Type B pancreatic cell (in vitro differentiated cells): ENCODE data around the gene GSTT2B. TPM values are rescaled to one million over a fixed set of nuclear protein-coding genes. Genes with fewer than 3 reads are reported as not detected.
"Not testable (repeated sequence)": the region's sequence is repeated elsewhere in the genome, so short reads cannot be mapped to it uniquely, and the experiment has no call there.

Source experiments
- DNase-seq: peaks from one replicate; pipeline ENCODE4 v3.0.0; 2021; ENCODE audit warnings: mixed read lengths; ENCODE audit not compliant: unreplicated experiment; ENCODE audit errors: extremely low spot score
- H3K27ac Mint-ChIP-seq: 2 replicates; pipeline ENCODE4 v1.8.0; 2021; ENCODE audit warnings: mild to moderate bottlenecking, mixed read lengths
- H3K27me3 Mint-ChIP-seq: 2 replicates; pipeline ENCODE4 v1.8.0; 2021; ENCODE audit warnings: mixed read lengths
- H3K36me3 Mint-ChIP-seq: 2 replicates; pipeline ENCODE4 v1.8.0; 2021; ENCODE audit warnings: mixed read lengths
- H3K4me1 Mint-ChIP-seq: one replicate; pipeline ENCODE4 v1.8.0; 2021; ENCODE audit warnings: mixed read lengths; ENCODE audit not compliant: unreplicated experiment
- H3K4me3 Mint-ChIP-seq: 2 replicates; pipeline ENCODE4 v1.8.0; 2021; ENCODE audit warnings: mild to moderate bottlenecking, mixed read lengths
- H3K9me3 Mint-ChIP-seq: 2 replicates; pipeline ENCODE4 v1.8.0; 2021; ENCODE audit warnings: mixed read lengths
- total RNA-seq: library from RNA; stranded (reverse); gene quantifications from 2 replicates; pipeline ENCODE4 v1.2.1, GENCODE V29; 2021; ENCODE audit warnings: low replicate concordance
- TF ChIP-seq, protein P1 (sequence below): fragments of 200-600 bp; sonication (generic); conservative IDR thresholded peaks from 2 replicates; pipeline ENCODE4 v1.5.0; 2021; ENCODE audit warnings: antibody characterized with exemption, mild to moderate bottlenecking

Gene GSTT2B
- total RNA-seq, 1 donor from 2014 or later: not detected

DNA sequence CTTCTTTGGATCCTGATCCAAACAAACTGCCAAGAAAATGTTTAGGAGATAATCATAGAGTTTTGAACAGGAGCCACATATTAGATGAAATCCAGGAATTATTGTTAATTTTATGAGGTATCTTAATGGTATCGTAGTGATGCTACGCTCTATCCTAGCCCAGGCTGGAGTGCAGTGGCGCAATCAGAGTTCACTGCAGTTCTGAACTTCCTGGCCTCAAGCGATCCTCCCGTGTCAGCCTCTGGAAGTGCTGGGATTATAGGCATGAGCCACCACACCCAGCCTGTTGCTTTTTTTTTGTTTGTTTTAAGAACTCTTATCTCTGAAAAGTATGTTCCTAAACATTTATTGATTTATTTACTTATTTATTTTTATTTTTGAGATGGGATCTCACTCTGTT lies 41.9 kb upstream of the GSTT2B start:
- DNase-seq: no peak
- Mint-ChIP-seq H3K9me3 (no peaks in the 10 kb centered on the region), H3K4me1 (peaks cover 10% of the 10 kb centered on the region), H3K27me3 (no peaks in the 10 kb centered on the region), H3K36me3 (no peaks in the 10 kb centered on the region), H3K4me3 (no peak overlapping the region), H3K27ac (no peak overlapping the region)
- TF ChIP-seq, protein P1, sequence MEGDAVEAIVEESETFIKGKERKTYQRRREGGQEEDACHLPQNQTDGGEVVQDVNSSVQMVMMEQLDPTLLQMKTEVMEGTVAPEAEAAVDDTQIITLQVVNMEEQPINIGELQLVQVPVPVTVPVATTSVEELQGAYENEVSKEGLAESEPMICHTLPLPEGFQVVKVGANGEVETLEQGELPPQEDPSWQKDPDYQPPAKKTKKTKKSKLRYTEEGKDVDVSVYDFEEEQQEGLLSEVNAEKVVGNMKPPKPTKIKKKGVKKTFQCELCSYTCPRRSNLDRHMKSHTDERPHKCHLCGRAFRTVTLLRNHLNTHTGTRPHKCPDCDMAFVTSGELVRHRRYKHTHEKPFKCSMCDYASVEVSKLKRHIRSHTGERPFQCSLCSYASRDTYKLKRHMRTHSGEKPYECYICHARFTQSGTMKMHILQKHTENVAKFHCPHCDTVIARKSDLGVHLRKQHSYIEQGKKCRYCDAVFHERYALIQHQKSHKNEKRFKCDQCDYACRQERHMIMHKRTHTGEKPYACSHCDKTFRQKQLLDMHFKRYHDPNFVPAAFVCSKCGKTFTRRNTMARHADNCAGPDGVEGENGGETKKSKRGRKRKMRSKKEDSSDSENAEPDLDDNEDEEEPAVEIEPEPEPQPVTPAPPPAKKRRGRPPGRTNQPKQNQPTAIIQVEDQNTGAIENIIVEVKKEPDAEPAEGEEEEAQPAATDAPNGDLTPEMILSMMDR: no peak

DNA sequence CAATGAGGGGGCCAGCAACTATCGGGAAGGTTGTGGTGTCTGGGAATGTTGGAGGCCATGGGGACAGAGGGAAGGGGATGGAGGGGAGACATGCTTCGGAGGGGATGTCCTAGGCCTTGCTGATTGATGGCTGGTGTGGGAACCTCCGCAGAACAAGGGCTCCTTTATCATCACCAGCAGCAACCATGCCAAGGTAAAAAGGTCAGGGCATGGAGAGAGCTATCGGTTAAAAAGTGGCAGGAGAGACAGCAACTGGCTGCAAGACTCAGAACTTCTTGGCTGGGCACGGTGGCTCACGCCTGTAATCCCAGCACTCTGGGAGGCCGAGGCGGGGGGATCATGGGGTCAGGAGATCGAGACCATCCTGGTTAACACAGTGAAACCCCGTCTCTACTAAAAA lies 41.3 kb upstream of the GSTT2B start:
- Mint-ChIP-seq H3K9me3 (no peaks in the 10 kb centered on the region), H3K4me1 (peaks cover 10% of the 10 kb centered on the region), H3K27me3 (no peaks in the 10 kb centered on the region), H3K36me3 (no peaks in the 10 kb centered on the region), H3K27ac (no peak overlapping the region), H3K4me3 (no peak overlapping the region)
- TF ChIP-seq, protein P1: no peak
- DNase-seq: no peak

DNA sequence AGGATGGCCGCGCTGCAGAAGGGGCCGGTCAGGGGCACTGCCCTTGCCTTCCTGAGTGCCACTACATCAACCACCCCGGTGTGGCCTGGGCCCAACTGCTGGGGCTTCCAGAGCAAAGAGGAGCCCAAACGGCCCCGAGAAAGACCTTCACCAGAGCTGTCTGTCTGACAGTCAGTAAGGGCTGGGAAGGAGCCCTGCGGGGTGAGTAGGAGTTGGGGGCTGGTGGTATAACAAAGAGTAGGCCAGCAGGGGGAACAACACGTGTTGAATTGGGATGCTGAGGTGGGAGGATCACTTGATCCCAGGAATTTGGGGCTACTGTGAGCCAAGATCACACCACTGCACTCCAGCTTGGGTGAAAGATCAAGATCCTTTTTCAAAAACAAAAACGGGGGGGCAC lies 40.3 kb upstream of the GSTT2B start:
- no peak overlapping the region for H3K27ac Mint-ChIP-seq
- no peak for DNase-seq

DNA sequence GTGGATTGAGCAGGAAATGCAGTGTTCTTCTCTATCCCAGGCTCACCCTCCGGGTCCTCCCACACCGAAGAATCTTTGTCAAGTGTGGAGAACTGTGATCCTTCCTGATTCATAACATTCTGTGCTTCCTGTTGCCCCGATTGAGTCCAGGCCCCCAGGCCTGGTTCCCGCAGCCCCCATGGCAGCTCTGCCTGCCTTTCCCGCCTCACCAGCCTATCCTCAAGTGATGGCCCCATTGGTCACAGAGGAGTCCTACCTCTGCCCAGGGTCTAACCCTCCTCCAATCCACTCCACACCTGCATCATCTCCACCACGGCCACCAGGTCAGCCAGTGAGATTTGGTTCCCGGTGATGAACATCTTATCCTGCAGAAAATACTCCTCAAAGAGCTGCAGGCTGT lies 38.8 kb upstream of the GSTT2B start:
- H3K9me3 Mint-ChIP-seq, H3K36me3 Mint-ChIP-seq, H3K27ac Mint-ChIP-seq, H3K27me3 Mint-ChIP-seq, H3K4me1 Mint-ChIP-seq, DNase-seq, H3K4me3 Mint-ChIP-seq: not testable (repeated sequence)

More for the DNA sequence above, 40.3 kb upstream of the GSTT2B start:
- H3K9me3 Mint-ChIP-seq: no peaks in the 10 kb centered on the region
- peaks cover 10% of the 10 kb centered on the region for H3K4me1 Mint-ChIP-seq
- H3K27me3 Mint-ChIP-seq: peaks cover 2% of the 10 kb centered on the region
- no peaks in the 10 kb centered on the region for H3K36me3 Mint-ChIP-seq
- TF ChIP-seq, protein P1: no peak
- no peak overlapping the region for H3K4me3 Mint-ChIP-seq

DNA sequence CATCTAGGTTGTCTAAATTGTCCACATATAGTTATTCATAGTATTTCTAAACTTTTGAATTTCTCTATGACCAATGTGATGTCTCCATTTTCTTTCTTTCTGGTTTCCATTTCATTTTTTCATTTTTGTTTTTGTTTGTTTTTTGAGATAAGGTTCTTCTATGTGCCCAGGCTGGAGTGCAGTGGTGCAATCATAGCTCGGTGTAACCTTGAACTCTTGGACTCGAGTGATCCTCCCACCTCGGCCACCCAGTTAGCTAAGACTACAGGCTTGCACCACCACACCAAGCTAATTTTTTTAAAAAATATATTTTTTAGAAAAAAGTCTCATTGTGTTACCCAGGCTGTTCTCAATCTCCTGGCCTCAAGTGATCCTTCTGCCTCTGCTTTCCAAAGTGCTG lies 36.1 kb upstream of the GSTT2B start:
- DNase-seq: no peak
- no peaks in the 10 kb centered on the region for H3K36me3 Mint-ChIP-seq
- H3K9me3 Mint-ChIP-seq: no peaks in the 10 kb centered on the region

DNA sequence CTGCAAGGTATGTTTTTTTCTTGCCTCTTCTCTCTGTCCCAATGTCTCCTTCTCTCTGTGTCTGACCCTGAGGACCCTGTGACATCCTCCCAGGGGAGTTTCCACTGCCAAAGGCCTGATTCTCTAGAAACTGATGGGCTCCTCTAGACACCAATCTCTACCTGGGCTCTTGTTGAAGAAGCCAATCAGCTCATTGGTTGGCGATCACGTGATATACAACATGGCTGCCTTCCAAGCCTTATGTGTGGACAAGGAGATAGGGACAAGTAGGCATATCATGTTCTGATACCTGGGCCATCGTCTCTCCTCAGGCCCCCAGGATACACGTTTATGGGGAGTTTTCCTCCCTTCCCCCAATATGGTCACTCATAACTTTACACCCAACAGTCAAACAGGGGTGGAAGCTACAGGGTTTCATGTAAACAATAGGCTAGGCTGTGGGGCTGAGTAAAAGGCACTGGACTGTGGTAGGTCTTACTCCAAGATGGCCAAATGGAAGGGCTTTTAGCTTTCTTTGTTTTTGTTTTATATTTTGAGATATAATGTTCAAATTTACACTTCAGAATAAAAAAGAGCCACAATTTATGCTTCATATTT lies 32.7 kb upstream of the GSTT2B start:
- H3K27ac Mint-ChIP-seq: not testable (repeated sequence)

More for the DNA sequence above, 36.1 kb upstream of the GSTT2B start:
- H3K27me3 Mint-ChIP-seq: peaks cover 4% of the 10 kb centered on the region
- H3K4me1 Mint-ChIP-seq: peaks cover 3% of the 10 kb centered on the region
- H3K4me3 Mint-ChIP-seq: no peak overlapping the region
- TF ChIP-seq, protein P1: no peak
- H3K27ac Mint-ChIP-seq: no peak overlapping the region

DNA sequence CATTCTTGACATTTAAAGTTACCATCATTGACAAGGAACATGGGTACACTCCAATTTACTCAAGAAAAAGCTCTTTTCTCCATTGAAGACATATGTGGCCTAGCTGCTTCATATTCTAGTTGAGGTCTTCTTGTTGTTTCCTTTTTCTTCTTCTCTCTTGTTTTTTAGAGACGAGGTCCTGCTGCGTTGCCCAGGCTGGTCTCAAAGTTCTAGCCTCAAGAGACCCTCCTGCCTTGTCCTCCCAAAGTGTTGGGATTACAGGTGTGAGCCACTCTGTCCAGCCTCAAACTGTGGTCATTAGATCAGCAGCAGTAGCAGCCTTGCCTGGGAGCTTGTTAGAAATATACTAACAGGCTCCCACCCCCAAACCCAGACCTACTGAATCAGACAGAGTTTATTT lies 32.1 kb upstream of the GSTT2B start:
- H3K4me1 Mint-ChIP-seq, H3K4me3 Mint-ChIP-seq, H3K36me3 Mint-ChIP-seq, H3K27ac Mint-ChIP-seq, DNase-seq, H3K9me3 Mint-ChIP-seq, H3K27me3 Mint-ChIP-seq: not testable (repeated sequence)

More for the DNA sequence above, 32.7 kb upstream of the GSTT2B start:
- not testable (repeated sequence) for H3K4me1 Mint-ChIP-seq, DNase-seq, H3K9me3 Mint-ChIP-seq, H3K4me3 Mint-ChIP-seq, H3K27me3 Mint-ChIP-seq, H3K36me3 Mint-ChIP-seq

DNA sequence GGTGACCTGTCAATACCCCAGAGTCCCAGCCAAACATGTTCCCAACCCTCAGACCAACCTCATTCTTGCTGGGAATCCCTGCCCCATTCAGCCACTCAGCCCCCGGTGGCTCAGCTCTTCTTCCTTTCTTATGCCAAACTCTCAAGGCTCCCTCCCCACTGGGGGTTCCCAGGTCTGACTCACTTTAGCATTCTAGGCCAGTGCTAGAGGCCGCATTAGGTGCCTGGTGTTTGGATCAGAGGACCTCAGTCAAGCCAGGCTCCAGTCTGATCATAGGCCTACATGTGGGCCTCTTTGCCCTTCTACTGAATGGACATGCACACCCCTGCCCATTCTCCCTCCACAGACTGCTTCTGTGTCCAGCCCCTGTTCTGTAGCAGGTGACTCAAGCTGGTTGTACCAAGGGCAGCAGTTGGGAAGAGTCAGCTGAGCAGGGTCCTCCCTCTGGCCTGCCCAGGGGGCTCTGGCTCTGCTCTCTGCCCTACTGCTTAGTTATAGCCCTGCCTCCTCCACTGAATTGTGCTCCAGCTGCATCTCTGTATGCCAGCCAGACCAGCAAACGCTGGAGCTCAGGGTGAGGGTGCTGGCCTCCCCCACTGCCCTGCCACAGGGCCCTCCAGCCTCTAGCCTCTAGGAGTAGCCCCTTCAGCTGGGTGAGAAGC lies 28.7 kb upstream of the GSTT2B start:
- not testable (repeated sequence) for H3K27me3 Mint-ChIP-seq, H3K4me1 Mint-ChIP-seq, H3K27ac Mint-ChIP-seq, H3K9me3 Mint-ChIP-seq, DNase-seq, H3K4me3 Mint-ChIP-seq, H3K36me3 Mint-ChIP-seq

DNA sequence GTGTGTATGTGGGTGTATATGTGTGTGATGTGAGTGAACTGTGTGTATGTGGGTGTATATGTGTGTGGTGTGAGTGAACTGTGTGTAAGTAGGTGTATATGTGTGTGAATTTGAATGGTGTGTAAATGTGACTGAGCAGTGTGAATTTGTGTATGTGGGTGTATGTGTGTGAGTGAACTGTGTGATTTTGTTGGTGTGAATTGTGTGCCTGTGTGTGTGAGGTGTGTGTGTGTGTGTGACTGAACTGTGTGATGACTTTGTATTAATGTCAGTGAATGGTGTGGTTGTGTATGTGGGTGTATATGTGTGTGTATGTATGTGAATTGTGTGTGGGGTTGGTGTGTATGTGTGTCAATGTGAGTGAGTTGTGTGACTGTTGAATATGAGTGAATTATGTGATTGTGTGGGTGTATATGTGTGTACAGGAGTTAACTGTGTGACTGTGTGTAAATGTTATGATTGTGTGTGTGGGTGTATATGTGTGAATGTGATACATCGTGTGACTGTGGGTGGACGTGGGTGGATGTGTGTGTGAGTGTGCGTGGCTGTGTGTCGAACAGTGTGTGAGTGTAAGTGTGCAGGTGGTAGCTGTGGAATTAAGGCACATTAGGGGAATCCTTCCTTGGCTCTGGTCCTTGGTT lies 25.7 kb upstream of the GSTT2B start:
- H3K4me3 Mint-ChIP-seq, DNase-seq, H3K4me1 Mint-ChIP-seq, H3K9me3 Mint-ChIP-seq, H3K27ac Mint-ChIP-seq, H3K36me3 Mint-ChIP-seq, H3K27me3 Mint-ChIP-seq: not testable (repeated sequence)

DNA sequence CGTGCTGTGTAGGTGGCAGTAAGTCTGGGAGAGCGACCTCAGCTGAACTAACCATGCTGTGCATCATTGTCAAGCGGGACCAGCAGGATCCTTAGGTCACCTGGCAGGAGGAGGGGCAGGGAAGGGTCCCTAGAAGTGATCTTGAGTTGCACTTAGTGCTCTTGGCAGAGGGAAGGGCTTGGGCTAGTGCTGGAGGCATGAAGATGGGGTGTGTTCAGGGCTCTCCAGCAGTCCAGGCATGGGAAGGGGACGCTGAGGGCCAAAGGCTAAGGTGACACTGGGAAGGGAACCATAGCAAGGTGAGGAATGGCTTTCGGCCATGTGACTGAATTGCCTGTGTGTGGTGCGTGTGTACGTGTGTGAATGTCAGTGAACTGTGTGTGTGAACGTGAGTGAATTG lies 25.1 kb upstream of the GSTT2B start:
- H3K4me3 Mint-ChIP-seq, H3K27ac Mint-ChIP-seq, H3K9me3 Mint-ChIP-seq, DNase-seq, H3K4me1 Mint-ChIP-seq, H3K27me3 Mint-ChIP-seq, H3K36me3 Mint-ChIP-seq: not testable (repeated sequence)
